Duodenal mucosa (tissue), 2 donors: ENCODE measurements around the gene GPR65.

Source experiments
- H3K27ac ChIP-seq: one replicate; pipeline ENCODE4 v1.7.0; 2013; ENCODE audit warnings: low read depth, low read length
- H3K27me3 ChIP-seq, 2 donors: one replicate each; pipeline ENCODE4 v1.7.0; 2013; ENCODE audit warnings: low read length in 2 of 2, control low read depth in 1 of 2; ENCODE audit not compliant: insufficient read depth in 2 of 2, control insufficient read depth in 1 of 2
- H3K36me3 ChIP-seq, 2 donors: one replicate each; pipeline ENCODE4 v1.7.0; 2013; ENCODE audit warnings: low read length in 2 of 2, control low read depth in 1 of 2; ENCODE audit not compliant: insufficient read depth in 2 of 2, control insufficient read depth in 1 of 2
- H3K4me1 ChIP-seq, 2 donors: one replicate each; pipeline ENCODE4 v1.7.0; 2013; ENCODE audit warnings: low read length in 2 of 2, control low read depth in 1 of 2; ENCODE audit not compliant: insufficient read depth in 2 of 2, control insufficient read depth in 1 of 2
- H3K4me3 ChIP-seq, 2 donors: one replicate each; pipeline ENCODE4 v1.7.0; 2013; ENCODE audit warnings: low read length in 2 of 2, low read depth in 1 of 2
- H3K9ac ChIP-seq, 2 donors: one replicate each; pipeline ENCODE4 v1.7.0; 2013; ENCODE audit warnings: low read length in 2 of 2, low read depth in 1 of 2
- H3K9me3 ChIP-seq, 2 donors: one replicate each; pipeline ENCODE4 v1.7.0; 2013; ENCODE audit warnings: low read length in 2 of 2, control low read depth in 1 of 2; ENCODE audit not compliant: control insufficient read depth in 1 of 2

Gene GPR65

DNA sequence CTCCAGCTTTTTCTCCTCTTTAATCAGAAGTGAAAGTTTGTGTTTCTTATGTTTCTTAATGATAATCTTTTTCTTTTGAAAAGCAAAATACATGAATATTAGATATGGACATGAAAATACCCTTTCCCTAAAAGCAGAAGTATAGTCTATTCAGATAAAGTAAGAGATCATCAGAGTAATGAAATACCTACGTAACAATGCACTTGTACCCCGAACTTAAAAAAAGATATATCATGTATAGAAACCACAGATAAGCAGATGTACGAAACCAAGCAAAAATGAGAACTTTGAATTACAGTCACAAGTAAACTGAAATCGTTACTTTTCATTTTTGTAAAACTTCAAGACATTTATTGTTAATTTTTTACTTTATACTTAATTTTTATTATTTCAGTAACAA is 1.5 kb upstream of the GPR65 start:
- H3K27ac ChIP-seq: no peak overlapping the region

DNA sequence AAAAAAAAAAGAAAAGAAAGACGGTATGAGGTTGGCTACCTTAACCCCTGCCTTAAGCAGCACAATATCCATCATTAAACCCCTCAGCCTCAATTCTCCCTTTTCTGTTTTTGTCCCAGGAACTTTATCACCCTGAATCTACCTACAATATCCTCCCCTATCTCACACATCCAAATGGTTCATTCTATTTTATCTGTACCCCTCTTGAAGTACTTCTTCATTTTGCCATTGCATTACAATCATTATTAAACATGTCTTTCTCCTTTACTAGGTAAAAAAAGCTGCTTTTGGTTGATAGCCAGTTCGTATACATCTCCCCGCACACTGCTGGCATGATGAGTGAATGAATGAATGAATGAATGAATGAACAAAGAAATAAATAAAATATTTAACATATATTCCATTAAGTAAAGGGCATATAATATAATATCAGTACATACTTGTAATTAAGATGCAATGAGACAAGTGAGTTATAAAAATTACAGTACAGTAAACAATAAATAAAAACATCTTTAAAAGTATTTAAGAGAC is 364 bp upstream of the GPR65 start:
- Histone ChIP-seq H3K4me3 (no peak overlapping the region), H3K9ac (no peak overlapping the region), H3K4me1 (no peaks in the 10 kb centered on the region), H3K27ac (no peak overlapping the region), H3K36me3 (no peaks in the 10 kb centered on the region), H3K27me3 (no peaks in the 10 kb centered on the region), H3K9me3 (no peaks in the 10 kb centered on the region)

More for the DNA sequence above, 1.5 kb upstream of the GPR65 start:
- Histone ChIP-seq H3K27me3 (no peaks in the 10 kb centered on the region), H3K4me3 (no peak overlapping the region), H3K9ac (no peak overlapping the region), H3K36me3 (no peaks in the 10 kb centered on the region), H3K9me3 (no peaks in the 10 kb centered on the region), H3K4me1 (peaks cover 2 to 5% of the 10 kb centered on the region in 2 donors)

DNA sequence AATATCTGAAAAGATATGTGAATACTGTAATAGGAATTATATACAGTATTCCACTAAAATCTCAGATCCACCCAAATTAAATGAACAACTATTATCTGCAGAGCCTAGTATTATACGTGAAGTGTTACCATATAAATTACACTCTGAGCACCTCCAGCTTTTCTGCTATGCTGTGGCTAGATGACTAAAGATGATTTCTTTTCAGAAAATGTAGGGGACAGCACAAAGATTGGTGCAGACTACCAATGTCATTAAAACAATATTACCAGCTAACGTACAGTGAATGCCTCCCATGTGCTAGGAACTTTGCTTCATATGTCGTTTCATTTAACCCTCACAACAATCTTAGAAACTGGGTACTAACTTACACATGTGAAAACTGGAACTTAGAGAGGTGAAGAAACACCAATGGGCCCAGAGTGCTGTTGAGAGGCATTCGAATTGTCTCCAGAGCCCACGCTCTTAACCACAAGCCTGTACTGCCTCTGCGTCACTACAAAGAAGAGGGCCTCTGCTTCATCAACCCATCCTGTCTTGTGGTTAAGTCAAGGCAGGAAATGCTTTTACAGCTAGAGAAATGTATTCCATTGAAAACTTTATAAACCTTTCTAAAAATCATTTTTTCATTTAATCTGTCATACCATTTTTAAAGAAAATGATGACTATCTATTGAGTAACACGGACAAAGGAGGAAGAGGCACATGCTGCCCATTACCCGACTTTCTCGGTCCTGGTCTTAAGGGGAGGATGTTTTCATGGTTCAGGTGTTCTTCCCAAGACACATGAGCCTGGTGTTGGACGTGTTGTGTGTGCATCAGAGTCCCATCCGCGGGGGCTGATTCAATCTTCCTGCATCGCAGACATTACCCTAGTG is 1.3 kb downstream of the GPR65 start:
- H3K9me3 ChIP-seq: no peaks in the 10 kb centered on the region
- peak overlapping the region; percentile 67 for H3K27ac ChIP-seq

DNA sequence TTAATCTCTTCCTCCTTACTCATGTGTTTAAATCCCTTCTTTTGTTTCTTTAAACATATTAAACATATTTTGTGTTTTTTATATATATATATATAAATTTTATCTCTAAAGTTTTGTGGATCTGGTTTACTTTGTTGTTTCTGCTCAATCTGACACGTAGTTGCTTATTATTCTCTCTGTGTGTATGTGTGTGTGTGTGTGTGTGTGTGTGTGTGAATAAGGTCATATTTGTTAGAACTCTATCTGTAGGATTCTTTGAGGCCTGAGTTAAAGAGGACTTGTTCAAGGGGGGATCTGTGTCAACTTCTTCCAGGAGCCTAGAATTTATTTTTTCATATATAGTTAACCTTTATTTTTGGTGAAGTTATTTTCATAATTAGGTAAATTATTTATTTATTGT is 2.7 kb downstream of the GPR65 start:
- H3K4me3 ChIP-seq: no peak overlapping the region
- peaks cover 8 to 19% of the 10 kb centered on the region in 2 donors for H3K4me1 ChIP-seq
- H3K9ac ChIP-seq: no peak overlapping the region
- no peaks in the 10 kb centered on the region for H3K36me3 ChIP-seq
- no peak overlapping the region for H3K27ac ChIP-seq
- no peaks in the 10 kb centered on the region for H3K9me3 ChIP-seq
- no peaks in the 10 kb centered on the region for H3K27me3 ChIP-seq

More for the DNA sequence above, 1.3 kb downstream of the GPR65 start:
- Histone ChIP-seq H3K4me3 (peak overlapping the region; percentile 46 to 50), H3K4me1 (peaks cover 6 to 12% of the 10 kb centered on the region in 2 donors), H3K27me3 (no peaks in the 10 kb centered on the region), H3K36me3 (no peaks in the 10 kb centered on the region), H3K9ac (peak overlapping the region; percentile 54 to 56)

DNA sequence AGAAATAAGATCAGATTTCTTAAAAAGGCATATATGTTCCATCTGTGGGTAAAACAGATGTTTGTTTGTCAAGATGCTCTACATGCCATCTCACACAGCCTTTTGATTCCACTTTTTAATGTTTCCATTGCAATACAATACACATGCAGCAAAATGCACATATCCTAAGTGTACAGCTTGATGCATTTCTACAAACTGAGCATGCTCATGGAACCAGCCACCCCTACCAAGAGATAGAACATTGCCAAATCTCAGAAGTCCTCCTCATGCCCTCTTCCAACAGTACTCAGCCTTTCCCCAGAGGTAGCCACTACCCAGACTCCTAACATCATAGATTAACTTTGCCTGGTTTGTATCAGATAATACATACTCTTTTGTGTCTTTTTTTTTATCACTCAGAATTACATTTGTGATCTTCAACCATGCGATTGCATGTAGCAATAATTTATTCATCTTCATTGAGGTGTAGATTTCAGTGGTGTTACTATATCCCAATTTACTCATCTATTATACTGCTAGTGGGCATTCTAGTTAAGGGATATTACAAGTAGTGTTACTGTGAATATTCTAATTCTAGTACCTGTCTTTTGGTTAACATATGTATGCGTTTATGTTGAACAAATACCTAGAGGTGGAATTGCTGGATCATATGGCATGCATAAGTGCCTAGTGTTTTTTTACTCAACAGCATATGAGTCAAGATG is 3.3 kb downstream of the GPR65 start:
- Histone ChIP-seq H3K36me3 (no peaks in the 10 kb centered on the region), H3K4me1 (peaks cover 8 to 19% of the 10 kb centered on the region in 2 donors), H3K27me3 (no peaks in the 10 kb centered on the region), H3K9ac (no peak overlapping the region), H3K9me3 (no peaks in the 10 kb centered on the region), H3K4me3 (no peak overlapping the region), H3K27ac (no peak overlapping the region)

DNA sequence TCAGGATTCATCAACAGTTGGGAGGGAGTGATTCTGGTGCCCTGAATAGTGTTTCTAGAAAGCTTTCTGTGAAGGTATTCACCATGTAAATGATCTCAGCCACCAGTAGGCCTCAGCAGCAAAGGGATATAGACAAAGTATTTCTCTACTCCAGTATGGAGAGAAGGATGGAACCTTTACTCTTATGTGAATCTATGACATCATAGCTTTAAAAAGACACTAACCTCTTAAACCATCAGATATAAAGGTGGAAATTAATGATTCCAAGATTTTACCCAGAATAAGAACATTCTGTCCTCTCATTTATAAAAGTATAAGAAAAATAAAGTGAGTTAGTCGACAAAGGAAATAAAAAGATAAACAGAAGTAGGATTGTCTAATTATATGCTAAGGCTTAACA is 4.6 kb downstream of the GPR65 start:
- Histone ChIP-seq H3K9me3 (no peaks in the 10 kb centered on the region), H3K27me3 (no peaks in the 10 kb centered on the region), H3K27ac (no peak overlapping the region), H3K4me3 (no peak overlapping the region), H3K4me1 (peaks cover 13 to 19% of the 10 kb centered on the region in 2 donors), H3K9ac (no peak overlapping the region), H3K36me3 (no peaks in the 10 kb centered on the region)

DNA sequence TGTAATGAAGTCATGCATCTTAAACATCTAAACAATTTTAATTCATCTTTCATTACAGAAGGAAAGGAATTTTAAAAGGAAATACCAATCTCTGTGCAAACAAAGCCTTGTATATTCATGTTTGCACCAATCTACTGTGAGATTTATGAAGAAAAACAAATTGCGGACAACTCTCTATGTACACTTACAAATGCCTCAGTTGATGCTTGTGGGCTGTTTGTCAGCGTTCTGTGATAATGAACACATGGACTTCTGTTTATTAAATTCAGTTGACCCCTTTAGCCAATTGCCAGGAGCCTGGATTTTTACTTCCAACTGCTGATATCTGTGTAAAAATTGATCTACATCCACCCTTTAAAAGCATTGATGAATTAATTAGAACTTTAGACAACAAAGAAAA is 5.4 kb downstream of the GPR65 start:
- Histone ChIP-seq H3K27me3 (no peaks in the 10 kb centered on the region), H3K36me3 (no peaks in the 10 kb centered on the region), H3K4me3 (no peak overlapping the region), H3K27ac (no peak overlapping the region), H3K4me1 (peaks cover 13 to 19% of the 10 kb centered on the region in 2 donors), H3K9ac (no peak overlapping the region), H3K9me3 (no peaks in the 10 kb centered on the region)

DNA sequence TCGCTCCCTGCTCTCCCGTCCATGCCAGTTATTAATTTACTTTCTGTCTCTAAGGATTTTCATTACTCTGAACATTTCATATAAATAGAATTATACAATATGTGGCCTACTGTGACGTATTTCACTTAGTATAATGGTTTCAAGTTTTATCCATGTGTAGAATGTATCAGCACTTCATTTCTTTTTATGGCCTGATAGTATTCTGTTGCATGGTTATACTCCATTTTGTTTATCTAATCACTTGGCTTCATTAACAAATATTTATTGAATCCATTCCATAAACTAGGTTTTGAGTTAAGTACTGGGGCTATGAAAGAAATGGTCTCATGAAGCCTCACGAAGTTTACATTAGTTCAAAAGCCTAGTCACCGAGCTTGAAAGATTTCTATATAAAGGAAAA is 7.6 kb downstream of the GPR65 start:
- H3K27me3 ChIP-seq: no peaks in the 10 kb centered on the region
- H3K9ac ChIP-seq: no peak overlapping the region
- no peaks in the 10 kb centered on the region for H3K9me3 ChIP-seq
- no peaks in the 10 kb centered on the region for H3K36me3 ChIP-seq
- no peak overlapping the region for H3K27ac ChIP-seq
- no peak overlapping the region for H3K4me3 ChIP-seq
- peaks cover 13 to 19% of the 10 kb centered on the region in 2 donors for H3K4me1 ChIP-seq

DNA sequence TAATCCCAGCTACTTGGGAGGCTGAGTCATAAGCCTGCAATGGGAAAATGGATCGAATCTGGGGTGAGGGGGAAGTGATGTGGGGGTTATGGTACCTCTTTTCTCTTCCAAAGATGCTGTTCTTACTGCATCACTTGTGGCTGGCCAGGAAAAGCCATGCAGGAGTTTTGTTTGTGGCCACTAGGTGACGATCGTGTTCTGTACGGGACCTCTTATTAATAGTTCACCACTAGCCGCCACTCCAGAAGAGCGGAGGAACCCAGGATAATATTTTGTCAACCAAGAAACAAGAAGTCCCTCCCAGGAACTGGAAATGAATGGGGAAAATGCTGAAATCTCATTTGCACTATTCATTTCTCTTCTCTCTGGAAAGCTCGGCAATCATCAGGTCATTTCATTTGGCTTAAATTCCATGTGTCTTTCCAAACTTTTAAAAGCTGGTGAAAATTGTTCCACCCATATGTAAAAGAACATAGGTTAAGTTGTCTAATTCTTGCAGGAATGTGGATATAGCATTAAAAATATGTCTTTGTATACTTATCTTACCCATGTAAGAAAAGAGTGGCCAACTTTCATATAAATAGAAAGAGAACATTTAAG is 8.9 kb downstream of the GPR65 start:
- Histone ChIP-seq H3K36me3 (no peaks in the 10 kb centered on the region), H3K27ac (no peak overlapping the region), H3K4me3 (no peak overlapping the region), H3K27me3 (no peaks in the 10 kb centered on the region), H3K9me3 (no peaks in the 10 kb centered on the region), H3K4me1 (peaks cover 13 to 19% of the 10 kb centered on the region in 2 donors), H3K9ac (no peak overlapping the region)

DNA sequence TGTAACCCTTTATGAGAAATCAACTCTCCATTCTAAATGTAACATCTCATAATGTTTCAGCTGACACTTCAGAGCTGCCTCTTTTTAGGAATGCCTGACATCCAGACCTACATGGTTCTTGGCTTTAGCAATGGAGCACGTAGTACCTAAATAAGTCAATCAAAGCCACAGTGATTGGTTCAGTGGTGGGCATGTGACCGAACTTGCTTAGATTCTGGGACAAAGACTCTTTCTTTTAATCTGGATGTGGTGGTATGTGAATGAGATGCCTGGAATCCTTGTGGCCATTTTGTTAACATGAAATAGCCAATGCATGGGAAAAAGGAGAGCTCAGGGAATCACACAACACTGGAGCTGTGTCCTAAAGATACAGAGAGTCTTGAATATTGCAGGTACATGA is 11.8 kb downstream of the GPR65 start:
- H3K9ac ChIP-seq: no peak overlapping the region
- H3K27me3 ChIP-seq: no peaks in the 10 kb centered on the region
- H3K9me3 ChIP-seq: no peaks in the 10 kb centered on the region
- H3K4me3 ChIP-seq: no peak overlapping the region
- H3K4me1 ChIP-seq: peaks cover 1 to 4% of the 10 kb centered on the region in 2 donors
- H3K27ac ChIP-seq: no peak overlapping the region
- no peaks in the 10 kb centered on the region for H3K36me3 ChIP-seq
